GM23338 (cell line): ENCODE data around the gene RADIL. TPM values are rescaled to one million over a fixed set of nuclear protein-coding genes. Genes with fewer than 3 reads are reported as not detected.

Experiments
- ATAC-seq: fragments of 200-7000 bp; cut with Tn5 transposase; 3 replicates; pipeline ENCODE4 v1.9.1; 2020
- DNase-seq: peaks from one replicate; pipeline ENCODE4 v3.0.0-alpha.2; 2015; ENCODE audit warnings: low spot score
- H2AFZ ChIP-seq: fragments of 200-600 bp; sonication (generic); 2 replicates; pipeline ENCODE4 v1.8.0; 2016; ENCODE audit warnings: antibody characterized with exemption, mild to moderate bottlenecking, moderate library complexity
- H3F3A ChIP-seq: fragments of 200-600 bp; sonication (generic); replicated peaks from 2 replicates; pipeline ENCODE4 v1.8.0; 2017; ENCODE audit warnings: antibody characterized with exemption, mixed run types, low read depth
- H3K27ac ChIP-seq: fragments of 200-600 bp; sonication (generic); 2 replicates; pipeline ENCODE4 v1.6.1; 2016; ENCODE audit warnings: low read depth
- H3K27me3 ChIP-seq: fragments of 200-600 bp; sonication (generic); 2 replicates; pipeline ENCODE4 v1.8.0; 2016; ENCODE audit warnings: mild to moderate bottlenecking, mixed run types, moderate library complexity; ENCODE audit not compliant: insufficient read depth
- H3K36me3 ChIP-seq: fragments of 200-600 bp; sonication (generic); 2 replicates; pipeline ENCODE4 v1.8.0; 2016; ENCODE audit warnings: mild to moderate bottlenecking; ENCODE audit not compliant: insufficient read depth
- H3K4me1 ChIP-seq: fragments of 200-600 bp; sonication (generic); 2 replicates; pipeline ENCODE4 v1.8.0; 2016; ENCODE audit warnings: mild to moderate bottlenecking, moderate library complexity; ENCODE audit not compliant: insufficient read depth
- H3K4me2 ChIP-seq: fragments of 200-600 bp; sonication (generic); 2 replicates; pipeline ENCODE4 v1.7.1; 2017; ENCODE audit warnings: mixed run types
- H3K4me3 ChIP-seq: fragments of 200-600 bp; sonication (generic); 2 replicates; pipeline ENCODE4 v1.6.1; 2016; ENCODE audit warnings: mixed run types
- H3K79me2 ChIP-seq: fragments of 200-600 bp; sonication (generic); replicated peaks from 2 replicates; pipeline ENCODE4 v1.8.0; 2017; ENCODE audit warnings: mild to moderate bottlenecking; ENCODE audit not compliant: insufficient read depth
- H3K9me2 ChIP-seq: fragments of 200-600 bp; sonication (generic); 2 replicates; pipeline ENCODE4 v1.8.0; 2017; ENCODE audit not compliant: insufficient read depth
- H4K20me1 ChIP-seq: fragments of 200-600 bp; sonication (generic); replicated peaks from 2 replicates; pipeline ENCODE4 v1.8.0; 2017; ENCODE audit warnings: mild to moderate bottlenecking; ENCODE audit not compliant: insufficient read depth
- H3K27ac Mint-ChIP-seq: 2 replicates; pipeline ENCODE4 v1.8.0; 2020; ENCODE audit warnings: inconsistent platforms, mild to moderate bottlenecking, moderate library complexity, mixed read lengths
- H3K27me3 Mint-ChIP-seq: 3 replicates; pipeline ENCODE4 v1.8.0; 2022; ENCODE audit warnings: low read depth, mild to moderate bottlenecking, moderate library complexity, mixed read lengths, inconsistent platforms; ENCODE audit not compliant: insufficient read depth, poor library complexity
- H3K36me3 Mint-ChIP-seq: 3 replicates; pipeline ENCODE4 v1.8.0; 2021; ENCODE audit warnings: low read depth, mild to moderate bottlenecking, inconsistent platforms, moderate library complexity, mixed read lengths
- H3K4me1 Mint-ChIP-seq: 3 replicates; pipeline ENCODE4 v1.8.0; 2020; ENCODE audit warnings: mild to moderate bottlenecking, inconsistent platforms, mixed read lengths
- H3K4me3 Mint-ChIP-seq: 3 replicates; pipeline ENCODE4 v1.8.0; 2021; ENCODE audit warnings: moderate library complexity, mild to moderate bottlenecking, inconsistent platforms, mixed read lengths
- H3K9me3 Mint-ChIP-seq: 3 replicates; pipeline ENCODE4 v1.8.0; 2020; ENCODE audit warnings: moderate library complexity, mild to moderate bottlenecking, inconsistent platforms, mixed read lengths
- CREB1 ChIP-seq: fragments of 250-450 bp; sonication (Bioruptor Pico); IDR thresholded peaks from 2 replicates; pipeline ENCODE4 v1.5.0; 2020; ENCODE audit warnings: low read depth, mild to moderate bottlenecking, moderate library complexity
- ETS1 ChIP-seq: IDR thresholded peaks from 2 replicates; pipeline ENCODE4 v1.6.1; 2016; ENCODE audit warnings: antibody characterized with exemption
- EZH2 ChIP-seq: fragments of 200-600 bp; sonication (generic); IDR thresholded peaks from one replicate; pipeline ENCODE4 v1.8.0; 2017; ENCODE audit warnings: antibody characterized with exemption, mild to moderate bottlenecking, low read depth; ENCODE audit not compliant: unreplicated experiment
- JUNB ChIP-seq: IDR thresholded peaks from one replicate; pipeline ENCODE4 v1.6.1; 2016; ENCODE audit warnings: antibody characterized with exemption; ENCODE audit not compliant: unreplicated experiment
- NANOG ChIP-seq: IDR thresholded peaks from 2 replicates; pipeline ENCODE4 v1.6.1; 2016; ENCODE audit warnings: antibody characterized with exemption, borderline replicate concordance
- ZNF114 ChIP-seq: fragments of 250-450 bp; sonication (Bioruptor Pico); IDR thresholded peaks from 2 replicates; pipeline ENCODE4 v1.5.0; 2020; ENCODE audit warnings: mild to moderate bottlenecking, moderate library complexity
- polyA plus RNA-seq: library from polyadenylated mRNA; unstranded; fragments of >200 nt; fragmentation: Nextera tagmentation; extraction: Ambion mirVana; gene quantifications from 2 replicates; pipeline ENCODE4 v1.2.1, GENCODE V29; 2016
- total RNA-seq: library from RNA; depleted of rRNA; stranded (reverse); fragments of >200 nt; shearing (Covaris generic); gene quantifications from 2 replicates; pipeline ENCODE4 v1.2.3, GENCODE V29; 2014
- TF ChIP-seq, protein P1 (sequence below), 2 experiments: fragments of 200-600 bp in 1 of 2; sonication (generic) in 1 of 2; conservative IDR thresholded peaks; 2 replicates each; pipeline versions ENCODE4 v1.5.1 to v1.6.1; 2016 to 2017; ENCODE audit warnings: antibody characterized with exemption in 2 of 2, low read depth in 2 of 2, mild to moderate bottlenecking in 2 of 2, moderate library complexity in 1 of 2

Gene RADIL
- total and polyA plus RNA-seq, 2 experiments from 2014 or later: 4.3 to 9.8 TPM

DNA sequence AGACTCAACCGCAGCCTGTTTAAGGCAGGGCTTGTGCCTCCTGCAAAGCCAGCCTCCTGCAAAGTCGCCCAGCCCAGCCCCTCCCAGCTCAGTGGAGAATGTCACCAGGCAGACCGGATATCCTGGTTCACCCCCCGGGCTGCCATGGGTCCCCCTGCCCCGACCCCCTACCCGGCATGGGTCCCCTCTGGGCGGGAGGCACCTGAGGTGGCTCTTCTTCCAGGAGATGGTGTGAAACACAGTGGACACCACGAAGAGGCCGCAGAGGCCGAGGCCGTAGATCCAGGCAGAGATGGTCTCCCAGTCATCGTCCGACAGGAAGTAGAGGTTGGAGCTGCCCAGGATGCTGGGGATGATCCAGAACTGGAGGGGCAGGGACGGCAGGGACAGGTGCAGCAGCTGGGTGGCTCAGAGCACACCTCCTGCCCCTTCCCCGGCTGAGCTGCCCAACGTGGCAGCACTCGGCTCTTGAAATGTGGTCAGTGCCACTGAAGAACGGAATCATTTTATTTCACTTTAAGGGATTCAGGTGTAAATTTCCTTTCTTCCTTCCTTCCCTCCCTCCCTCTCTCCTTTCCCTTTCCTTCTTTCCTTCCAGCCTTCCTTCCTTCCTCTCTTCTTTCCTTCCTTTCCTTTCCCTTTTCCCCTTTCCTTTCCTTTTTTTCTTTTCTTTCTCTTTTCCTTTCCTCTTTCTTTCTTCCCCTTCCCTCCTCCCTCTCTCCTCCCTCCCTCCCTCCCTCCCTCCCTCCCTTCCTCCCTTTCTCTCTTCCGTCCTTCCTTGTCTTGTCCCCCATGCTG lies 36.7 kb upstream of the RADIL start (continued):
- no peak for TF ChIP-seq ETS1
- no peak for TF ChIP-seq CREB1 (CRISPR knock-in tag)
- no peak for TF ChIP-seq JUNB
- TF ChIP-seq ZNF114 (CRISPR knock-in tag): no peak
- TF ChIP-seq EZH2: no peak

DNA sequence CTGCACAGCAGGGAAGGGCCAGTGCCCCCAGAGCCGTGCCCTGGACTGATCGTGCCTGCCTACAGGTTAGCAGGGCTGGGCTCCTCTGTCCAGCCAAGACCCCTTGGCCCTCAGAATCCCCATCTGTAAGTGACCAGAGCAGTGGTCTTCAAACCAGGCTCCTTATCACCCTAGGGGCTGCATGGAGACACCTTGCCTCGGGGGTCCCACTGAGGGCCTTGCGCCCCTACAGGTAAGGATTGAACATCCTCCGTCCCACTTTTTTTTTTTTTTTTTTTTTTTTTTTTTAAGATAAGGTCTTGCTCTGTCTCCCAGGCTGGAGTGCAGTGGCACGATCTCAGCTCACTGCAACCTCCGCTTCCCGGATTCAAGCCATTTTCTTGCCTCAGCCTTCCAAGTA lies 32.6 kb upstream of the RADIL start:
- no peak overlapping the region for H2AFZ ChIP-seq
- TF ChIP-seq, protein P1, sequence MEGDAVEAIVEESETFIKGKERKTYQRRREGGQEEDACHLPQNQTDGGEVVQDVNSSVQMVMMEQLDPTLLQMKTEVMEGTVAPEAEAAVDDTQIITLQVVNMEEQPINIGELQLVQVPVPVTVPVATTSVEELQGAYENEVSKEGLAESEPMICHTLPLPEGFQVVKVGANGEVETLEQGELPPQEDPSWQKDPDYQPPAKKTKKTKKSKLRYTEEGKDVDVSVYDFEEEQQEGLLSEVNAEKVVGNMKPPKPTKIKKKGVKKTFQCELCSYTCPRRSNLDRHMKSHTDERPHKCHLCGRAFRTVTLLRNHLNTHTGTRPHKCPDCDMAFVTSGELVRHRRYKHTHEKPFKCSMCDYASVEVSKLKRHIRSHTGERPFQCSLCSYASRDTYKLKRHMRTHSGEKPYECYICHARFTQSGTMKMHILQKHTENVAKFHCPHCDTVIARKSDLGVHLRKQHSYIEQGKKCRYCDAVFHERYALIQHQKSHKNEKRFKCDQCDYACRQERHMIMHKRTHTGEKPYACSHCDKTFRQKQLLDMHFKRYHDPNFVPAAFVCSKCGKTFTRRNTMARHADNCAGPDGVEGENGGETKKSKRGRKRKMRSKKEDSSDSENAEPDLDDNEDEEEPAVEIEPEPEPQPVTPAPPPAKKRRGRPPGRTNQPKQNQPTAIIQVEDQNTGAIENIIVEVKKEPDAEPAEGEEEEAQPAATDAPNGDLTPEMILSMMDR (conservative IDR thresholded peaks at IDR 0.05; ENCODE audit: low read depth in 2 of 2): peak in 1 of 2 experiments; percentile 26; a peak in 2 of 4 replicates
- no peak for TF ChIP-seq NANOG
- peak; percentile 37; the same call in 2 of the 3 replicates for ATAC-seq

DNA sequence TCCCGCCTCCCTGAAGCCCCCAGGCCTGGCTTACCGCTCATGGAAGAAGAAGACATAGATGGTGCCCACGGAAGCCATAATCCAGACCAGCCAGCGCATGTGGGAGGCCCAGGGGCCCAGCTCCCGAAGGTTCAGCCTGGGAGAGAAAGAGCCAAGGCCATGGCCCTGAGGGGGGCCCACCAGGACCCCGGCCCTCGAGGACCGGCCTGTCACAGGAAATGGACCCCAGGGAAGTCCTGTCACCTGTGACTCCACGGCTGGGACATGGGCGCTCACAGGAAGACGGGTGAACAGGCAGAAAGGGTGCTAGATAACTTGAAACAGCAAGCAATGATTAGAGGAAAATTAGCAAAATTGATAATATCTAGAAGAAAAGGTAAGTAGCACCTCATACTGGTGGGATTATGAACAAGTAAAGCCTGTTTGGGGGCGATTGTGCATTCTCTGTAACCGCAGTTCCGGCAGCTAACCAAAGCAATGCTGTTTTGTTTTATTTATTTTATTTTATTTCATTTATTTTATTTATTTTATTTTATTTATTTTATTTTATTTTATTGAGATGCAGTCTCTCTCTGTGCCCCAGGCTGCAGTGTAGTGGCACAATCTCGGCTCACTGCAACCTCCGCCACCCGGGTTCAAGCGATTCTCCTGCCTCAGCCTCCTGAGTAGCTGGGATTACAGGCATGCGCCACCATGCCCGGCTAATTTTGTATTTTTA lies 27.8 kb upstream of the RADIL start:
- Histone ChIP-seq H4K20me1 (no peaks in the 10 kb centered on the region), H2AFZ (no peak overlapping the region), H3K27me3 (no peaks in the 10 kb centered on the region), H3K36me3 (no peaks in the 10 kb centered on the region), H3K79me2 (no peaks in the 10 kb centered on the region), H3K27ac (no peak overlapping the region), H3F3A (no peaks in the 10 kb centered on the region), H3K4me2 (no peak overlapping the region), H3K9me2 (no peaks in the 10 kb centered on the region), H3K4me1 (no peaks in the 10 kb centered on the region), H3K4me3 (no peak overlapping the region)
- Mint-ChIP-seq H3K4me3 (no peak overlapping the region), H3K4me1 (no peaks in the 10 kb centered on the region), H3K9me3 (peaks cover 15% of the 10 kb centered on the region), H3K27me3 (peaks cover 4% of the 10 kb centered on the region), H3K36me3 (no peaks in the 10 kb centered on the region), H3K27ac (no peak overlapping the region)
- no peak for DNase-seq
- ATAC-seq: no peak
- TF ChIP-seq ETS1 (no peak), JUNB (no peak)

More for the DNA sequence above, 32.6 kb upstream of the RADIL start:
- Histone ChIP-seq H3K4me3 (no peak overlapping the region), H3K4me1 (no peaks in the 10 kb centered on the region), H3K36me3 (no peaks in the 10 kb centered on the region), H3K27ac (no peak overlapping the region), H3K27me3 (no peaks in the 10 kb centered on the region), H4K20me1 (no peaks in the 10 kb centered on the region), H3K4me2 (no peak overlapping the region), H3K9me2 (no peaks in the 10 kb centered on the region), H3K79me2 (no peaks in the 10 kb centered on the region), H3F3A (no peaks in the 10 kb centered on the region)
- H3K4me3 Mint-ChIP-seq: no peak overlapping the region
- H3K27ac Mint-ChIP-seq: no peak overlapping the region
- H3K9me3 Mint-ChIP-seq: peaks cover 16% of the 10 kb centered on the region
- no peaks in the 10 kb centered on the region for H3K4me1 Mint-ChIP-seq
- no peaks in the 10 kb centered on the region for H3K36me3 Mint-ChIP-seq
- H3K27me3 Mint-ChIP-seq: no peaks in the 10 kb centered on the region
- DNase-seq: peak; percentile 38
